H1 (cell line): ENCODE measurements around the gene REEP2. TPM values are rescaled to one million over a fixed set of nuclear protein-coding genes. Genes with fewer than 3 reads are reported as not detected.

ENCODE experiments used
- CHD7 ChIP-seq: fragments of 300-600 bp; sonication (generic); IDR thresholded peaks from 2 replicates; pipeline ENCODE4 v1.7.1; 2012; ENCODE audit warnings: low read length, moderate library complexity, mild to moderate bottlenecking, inconsistent platforms; ENCODE audit not compliant: insufficient replicate concordance
- polyA plus RNA-seq, 7 experiments: library from polyadenylated mRNA; depleted of rRNA in 3 of 7; stranded (reverse) in 5 of 7; unstranded in 2 of 7; fragments of >200 nt in 5 of 7; fragments of 200-250 nt in 2 of 7; gene quantifications; 1 replicate in 5 of 7; 2 replicates in 1 of 7; 4 replicates in 1 of 7; pipeline versions ENCODE4 v1.2.1 to v1.2.3, GENCODE V29; 2011 to 2013; ENCODE audit warnings: missing spikeins in 2 of 7, mixed read lengths in 2 of 7
- total RNA-seq: library from RNA; stranded (reverse); fragmentation: NEBNext Ultra II Directional; extraction: Animal tissue kit (Norgen Biotek cat#: 25700); gene quantifications from 2 replicates; pipeline ENCODE4 v1.2.1, GENCODE V29; 2021

The REEP2 gene
- total and polyA plus RNA-seq, 2 of the 8 experiments (the other 6 are each of a cell fraction or from before 2014, with no cell fraction given) = 26.5 to 40.2 TPM

- no peak for TF ChIP-seq CHD7
Measured at GRCh38 chr5:138460032-138460693, 21.3 kb downstream of the REEP2 start (continued).
